H1 (cell line): ENCODE results near the gene LRRK1. TPM values are rescaled to one million over a fixed set of nuclear protein-coding genes. Genes with fewer than 3 reads are reported as not detected.

Experiments used
- CTCF ChIA-PET: fragments of 300-600 bp; sonication (Branson Sonifier 250); formaldehyde crosslinking; loops from one replicate; lab custom pipeline; 2021; ENCODE audit not compliant: partially characterized antibody; lab: Charles Lee
- POLR2A ChIA-PET: fragments of 300-600 bp; sonication (Branson Sonifier 250); formaldehyde crosslinking; loops from one replicate; lab custom pipeline; 2021; ENCODE audit warnings: inconsistent platforms; ENCODE audit not compliant: partially characterized antibody; lab: Charles Lee
- DNase-seq, 2 experiments: peaks; one replicate each; pipeline versions ENCODE4 v3.0.0 to v3.0.0-alpha.2; 2010 to 2022; ENCODE audit warnings: low spot score in 2 of 2, low read depth in 1 of 2, mixed read lengths in 1 of 2
- FAIRE-seq: peaks from 2 replicates; lab custom pipeline; 2011; peaks lifted over from hg19 to GRCh38; lab: Jason Lieb, UNC
- H2AFZ ChIP-seq: 2 replicates; pipeline ENCODE4 v1.8.1; 2012; ENCODE audit warnings: low read length, inconsistent platforms
- H2AK5ac ChIP-seq: 2 replicates; pipeline ENCODE4 v1.6.1; 2013; ENCODE audit warnings: low read depth, low read length
- H2BK120ac ChIP-seq: replicated peaks from 2 replicates; pipeline ENCODE3; 2013; ENCODE audit warnings: low read depth, low read length, inconsistent platforms
- H2BK12ac ChIP-seq: 2 replicates; pipeline ENCODE4 v1.6.1; 2013; ENCODE audit warnings: low read depth, low read length
- H2BK15ac ChIP-seq: 2 replicates; pipeline ENCODE4 v1.6.1; 2013; ENCODE audit warnings: low read length
- H2BK20ac ChIP-seq: 2 replicates; pipeline ENCODE4 v1.6.1; 2013; ENCODE audit warnings: low read length
- H2BK5ac ChIP-seq: 2 replicates; pipeline ENCODE4 v1.6.1; 2013; ENCODE audit warnings: low read depth, low read length
- H3K14ac ChIP-seq: 2 replicates; pipeline ENCODE4 v1.6.1; 2013; ENCODE audit warnings: inconsistent platforms; ENCODE audit not compliant: insufficient read length
- H3K18ac ChIP-seq: 2 replicates; pipeline ENCODE4 v1.6.1; 2013; ENCODE audit warnings: low read length; ENCODE audit errors: extremely low read depth
- H3K23ac ChIP-seq: 2 replicates; pipeline ENCODE4 v1.6.1; 2013; ENCODE audit warnings: inconsistent platforms; ENCODE audit not compliant: insufficient read length
- H3K23me2 ChIP-seq: 2 replicates; pipeline ENCODE4 v1.6.1; 2013; ENCODE audit warnings: low read depth, low read length
- H3K27ac ChIP-seq: 2 replicates; pipeline ENCODE4 v1.6.1; 2011; ENCODE audit warnings: low read depth, low read length, inconsistent platforms
- H3K27me3 ChIP-seq, 4 experiments: replicated peaks in 1 of 4; 1 replicate in 1 of 4; 2 replicates in 3 of 4; pipeline versions ENCODE4 v1.6.1 to v1.8.1; 2011 to 2013; ENCODE audit warnings: low read length in 3 of 4, mild to moderate bottlenecking in 3 of 4, inconsistent platforms in 2 of 4, mixed read lengths in 2 of 4, moderate library complexity in 1 of 4; ENCODE audit not compliant: control insufficient read depth in 3 of 4, insufficient read depth in 3 of 4; ENCODE audit errors: extremely low read depth in 1 of 4
- H3K36me3 ChIP-seq, 4 experiments: 2 replicates each; pipeline versions ENCODE4 v1.6.1 to v1.8.1; 2011 to 2013; ENCODE audit warnings: mild to moderate bottlenecking in 4 of 4, low read length in 3 of 4, moderate library complexity in 2 of 4, control low read depth in 1 of 4, inconsistent platforms in 1 of 4; ENCODE audit not compliant: insufficient read depth in 4 of 4, control insufficient read depth in 2 of 4
- H3K4ac ChIP-seq: replicated peaks from 2 replicates; pipeline ENCODE3; 2013; ENCODE audit warnings: low read length, low read depth, mixed read lengths, inconsistent platforms; ENCODE audit not compliant: insufficient read length
- H3K4me1 ChIP-seq, 4 experiments: replicated peaks in 1 of 4; 1 replicate in 1 of 4; 2 replicates in 3 of 4; pipeline versions ENCODE4 v1.6.1 to v1.8.1; 2011 to 2013; ENCODE audit warnings: low read length in 3 of 4, inconsistent platforms in 2 of 4, mixed read lengths in 1 of 4; ENCODE audit not compliant: insufficient read depth in 4 of 4, control insufficient read depth in 3 of 4
- H3K4me2 ChIP-seq, 2 experiments: 2 replicates each; pipeline versions ENCODE4 v1.6.1 to v1.8.1; 2011 to 2013; ENCODE audit warnings: low read depth in 2 of 2, low read length in 2 of 2, control low read depth in 1 of 2, inconsistent platforms in 1 of 2, mild to moderate bottlenecking in 1 of 2; ENCODE audit not compliant: insufficient read depth in 1 of 2
- H3K4me3 ChIP-seq, 4 experiments: fragments of 200-600, 300-600 bp in 1 of 4; sonication (generic), shearing (Covaris generic), sonication (Bioruptor Twin) in 1 of 4; 2 replicates each; pipeline versions ENCODE4 v1.5.1 to v1.8.1; 2011 to 2016; ENCODE audit warnings: low read length in 4 of 4, low read depth in 3 of 4, control low read depth in 2 of 4, inconsistent platforms in 2 of 4, mild to moderate bottlenecking in 2 of 4, mixed read lengths in 1 of 4, moderate library complexity in 1 of 4; ENCODE audit not compliant: insufficient read depth in 2 of 4; ENCODE audit errors: extremely low read depth in 1 of 4
- H3K56ac ChIP-seq: replicated peaks from 2 replicates; pipeline ENCODE3; 2013; ENCODE audit warnings: low read depth, mild to moderate bottlenecking, mixed read lengths, low read length, inconsistent platforms; ENCODE audit not compliant: insufficient read length
- H3K79me1 ChIP-seq: 2 replicates; pipeline ENCODE4 v1.6.1; 2013; ENCODE audit warnings: low read depth, low read length, control low read depth
- H3K79me2 ChIP-seq, 2 experiments: 2 replicates each; pipeline versions ENCODE4 v1.6.1 to v1.8.1; 2012 to 2013; ENCODE audit warnings: low read length in 2 of 2, mild to moderate bottlenecking in 2 of 2, inconsistent platforms in 1 of 2; ENCODE audit not compliant: insufficient read depth in 2 of 2, control insufficient read depth in 1 of 2
- H3K9ac ChIP-seq, 4 experiments: replicated peaks in 1 of 4; 1 replicate in 1 of 4; 2 replicates in 3 of 4; pipeline versions ENCODE4 v1.6.1 to v1.8.1; 2011 to 2013; ENCODE audit warnings: low read depth in 3 of 4, low read length in 3 of 4, control low read depth in 2 of 4, mild to moderate bottlenecking in 2 of 4, moderate library complexity in 2 of 4, inconsistent platforms in 1 of 4; ENCODE audit errors: extremely low read depth in 1 of 4
- H3K9me3 ChIP-seq, 2 experiments: 2 replicates each; pipeline versions ENCODE4 v1.6.1 to v1.8.1; 2012 to 2013; ENCODE audit warnings: mild to moderate bottlenecking in 2 of 2, moderate library complexity in 2 of 2, control low read depth in 1 of 2, inconsistent platforms in 1 of 2, low read depth in 1 of 2, low read length in 1 of 2, mixed read lengths in 1 of 2; ENCODE audit not compliant: insufficient read depth in 2 of 2
- H4K20me1 ChIP-seq, 2 experiments: replicated peaks in 1 of 2; 2 replicates each; pipeline versions ENCODE3 to v1.8.1; 2011 to 2013; ENCODE audit warnings: inconsistent platforms in 2 of 2, low read length in 2 of 2, mild to moderate bottlenecking in 1 of 2; ENCODE audit not compliant: insufficient read depth in 2 of 2, control insufficient read depth in 1 of 2
- H4K5ac ChIP-seq: 2 replicates; pipeline ENCODE4 v1.6.1; 2013; ENCODE audit warnings: low read length, low read depth, mixed read lengths, inconsistent platforms; ENCODE audit not compliant: insufficient read length
- H4K8ac ChIP-seq: 2 replicates; pipeline ENCODE4 v1.8.0; 2013; ENCODE audit warnings: mild to moderate bottlenecking, moderate library complexity, low read length, inconsistent platforms; ENCODE audit not compliant: insufficient read depth; ENCODE audit errors: extremely low read depth
- H4K91ac ChIP-seq: replicated peaks from 2 replicates; pipeline ENCODE3; 2013; ENCODE audit warnings: low read length, mixed read lengths, inconsistent platforms; ENCODE audit not compliant: insufficient read length
- RXRA ChIP-seq: IDR thresholded peaks from 2 replicates; pipeline ENCODE4 v1.6.1; 2011; ENCODE audit warnings: low read depth, mild to moderate bottlenecking, low read length, moderate library complexity; ENCODE audit not compliant: insufficient read depth
- WGBS, 2 experiments: shearing (Covaris generic) in 1 of 2; methylation state at CpG; one replicate each; pipeline versions ENCODE4 v1.1.6 to v1.1.7; 2013 to 2015; ENCODE audit warnings: low lambda C conversion rate in 2 of 2, mixed read lengths in 2 of 2, inconsistent platforms in 1 of 2, low coverage in 1 of 2, missing lambda C conversion rate in 1 of 2; ENCODE audit not compliant: insufficient replicate concordance in 2 of 2, insufficient coverage in 1 of 2, insufficient read length in 1 of 2; ENCODE audit errors: extremely low coverage in 1 of 2, missing lambda C conversion rate in 1 of 2; 5-methylcytosine and 5-hydroxymethylcytosine counted together
- polyA plus RNA-seq, 7 experiments: library from polyadenylated mRNA; depleted of rRNA in 3 of 7; stranded (reverse) in 5 of 7; unstranded in 2 of 7; fragments of >200 nt in 5 of 7; fragments of 200-250 nt in 2 of 7; gene quantifications; 1 replicate in 5 of 7; 2 replicates in 1 of 7; 4 replicates in 1 of 7; pipeline versions ENCODE4 v1.2.1 to v1.2.3, GENCODE V29; 2011 to 2013; ENCODE audit warnings: missing spikeins in 2 of 7, mixed read lengths in 2 of 7
- total RNA-seq: library from RNA; stranded (reverse); fragmentation: NEBNext Ultra II Directional; extraction: Animal tissue kit (Norgen Biotek cat#: 25700); gene quantifications from 2 replicates; pipeline ENCODE4 v1.2.1, GENCODE V29; 2021

LRRK1 gene
- total and polyA plus RNA-seq, 2 of the 8 experiments (the other 6 are each of a cell fraction or from before 2014, with no cell fraction given), result 1.2 to 3.6 TPM

DNA sequence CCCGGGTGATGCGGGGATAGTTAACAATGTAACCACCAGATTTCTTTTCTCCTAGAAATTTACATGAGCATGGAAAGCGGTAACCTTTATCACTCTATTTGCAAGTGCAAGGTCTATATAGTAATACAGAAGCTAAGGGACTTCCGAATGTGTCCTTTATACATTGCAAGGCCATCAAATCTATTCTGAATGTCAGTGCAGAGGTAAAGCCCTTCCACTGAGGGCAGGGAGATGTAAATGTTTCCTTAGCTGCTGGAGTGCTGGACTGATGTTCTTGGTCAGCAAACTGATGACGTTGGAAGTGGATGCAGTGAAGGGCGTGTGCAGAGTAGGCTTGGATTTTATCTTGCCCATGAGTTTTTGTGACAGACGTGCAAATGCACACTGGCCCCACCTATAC lies 33.3 kb upstream of the LRRK1 start:
- Histone ChIP-seq H4K8ac (no peak overlapping the region), H3K23ac (no peak overlapping the region), H3K79me1 (no peaks in the 10 kb centered on the region), H3K18ac (no peak overlapping the region), H2AK5ac (no peak overlapping the region), H4K5ac (no peak overlapping the region), H2BK12ac (no peak overlapping the region), H3K4me1 (0 out of 7 replicates have a peak, but pooled peaks cover 0 to 4% (median 1%) of the 10 kb centered on the region in 4 experiments), H3K4me3 (no peak overlapping the region), H2BK5ac (no peak overlapping the region), H3K23me2 (no peaks in the 10 kb centered on the region; the same call in 1 of the 2 replicates), H3K27ac (no peak overlapping the region), H2BK15ac (no peak overlapping the region), H2AFZ (no peak overlapping the region), H2BK20ac (no peak overlapping the region), H3K4me2 (no peak overlapping the region), H3K56ac (no peak overlapping the region), H3K9ac (no peak overlapping the region), H3K27me3 (peaks cover 5 to 17% (median 16%) of the 10 kb centered on the region in 4 experiments), H4K20me1 (peaks cover 0 to 1% of the 10 kb centered on the region in 2 experiments), H2BK120ac (no peak overlapping the region), H3K9me3 (no peaks in the 10 kb centered on the region), H3K14ac (no peak overlapping the region), H4K91ac (no peak overlapping the region), H3K4ac (no peak overlapping the region), H3K79me2 (no peaks in the 10 kb centered on the region), H3K36me3 (no peaks in the 10 kb centered on the region)
- DNase-seq (no peak), FAIRE-seq (no peak)
- WGBS, 2 experiments, result 82% methylated on average over 7 of the region's 7 CpGs; no CpG with 5 or more reads in 1 of the 2 experiments
- CTCF ChIA-PET, result interaction anchor here (0.9 to 1.8 kb wide), 6 partner anchors 13 to 366 kb away, joined by 3 to 9 read pairs (median 4); partner anchors contain the start of gene CHSY1
- no peak for TF ChIP-seq RXRA
- POLR2A ChIA-PET, result no interaction called here
